Fibroblast of pulmonary artery (primary cell): ENCODE data around the gene COG3.

Experiments used
- DNase-seq: peaks from one replicate; pipeline ENCODE4 v3.0.0-alpha.2; 2010; ENCODE audit warnings: low read depth
- H3K4me3 ChIP-seq: replicated peaks from 2 replicates; pipeline ENCODE4 v1.5.1; 2011; ENCODE audit warnings: low read depth, mild to moderate bottlenecking, control low read depth, low read length, moderate library complexity
- TF ChIP-seq, protein P1 (sequence below): IDR thresholded peaks from 2 replicates; pipeline ENCODE4 v1.5.1; 2011; ENCODE audit warnings: mild to moderate bottlenecking, control low read depth, low read length, inconsistent platforms; ENCODE audit errors: missing control alignments

COG3 gene

DNA sequence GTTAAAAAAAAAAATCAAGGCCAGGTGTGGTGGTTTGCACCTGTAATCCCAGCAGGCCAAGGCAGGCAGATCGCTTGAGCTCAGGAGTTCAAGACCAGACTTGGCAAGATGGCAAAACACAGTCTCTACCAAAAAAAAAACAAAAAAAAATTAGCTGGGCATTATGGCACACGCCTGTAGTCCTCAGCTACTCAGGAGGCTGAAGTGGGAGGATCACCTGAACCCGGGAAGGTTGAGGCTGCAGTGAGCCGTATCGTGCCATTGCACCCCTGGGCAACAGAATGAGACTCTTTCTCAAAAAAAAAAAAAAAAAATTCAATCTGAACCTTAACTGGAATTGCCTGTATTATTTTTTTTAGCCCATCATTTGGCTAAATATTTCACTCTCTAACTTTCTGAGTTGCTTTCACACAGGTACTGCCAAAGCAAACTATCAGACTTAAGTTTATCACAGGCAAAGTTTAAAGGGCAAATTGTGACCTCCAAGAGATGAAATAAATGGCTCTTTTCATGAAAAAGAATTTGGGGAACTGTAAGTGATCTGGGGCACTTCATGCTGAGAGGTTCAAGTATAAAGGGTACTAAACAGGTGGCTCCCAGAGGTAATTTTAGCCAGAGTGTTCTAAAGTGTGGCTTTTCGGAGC lies 31.9 kb upstream of the COG3 start:
- TF ChIP-seq, protein P1, sequence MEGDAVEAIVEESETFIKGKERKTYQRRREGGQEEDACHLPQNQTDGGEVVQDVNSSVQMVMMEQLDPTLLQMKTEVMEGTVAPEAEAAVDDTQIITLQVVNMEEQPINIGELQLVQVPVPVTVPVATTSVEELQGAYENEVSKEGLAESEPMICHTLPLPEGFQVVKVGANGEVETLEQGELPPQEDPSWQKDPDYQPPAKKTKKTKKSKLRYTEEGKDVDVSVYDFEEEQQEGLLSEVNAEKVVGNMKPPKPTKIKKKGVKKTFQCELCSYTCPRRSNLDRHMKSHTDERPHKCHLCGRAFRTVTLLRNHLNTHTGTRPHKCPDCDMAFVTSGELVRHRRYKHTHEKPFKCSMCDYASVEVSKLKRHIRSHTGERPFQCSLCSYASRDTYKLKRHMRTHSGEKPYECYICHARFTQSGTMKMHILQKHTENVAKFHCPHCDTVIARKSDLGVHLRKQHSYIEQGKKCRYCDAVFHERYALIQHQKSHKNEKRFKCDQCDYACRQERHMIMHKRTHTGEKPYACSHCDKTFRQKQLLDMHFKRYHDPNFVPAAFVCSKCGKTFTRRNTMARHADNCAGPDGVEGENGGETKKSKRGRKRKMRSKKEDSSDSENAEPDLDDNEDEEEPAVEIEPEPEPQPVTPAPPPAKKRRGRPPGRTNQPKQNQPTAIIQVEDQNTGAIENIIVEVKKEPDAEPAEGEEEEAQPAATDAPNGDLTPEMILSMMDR: no peak
- no peak overlapping the region for H3K4me3 ChIP-seq
- DNase-seq: no peak

DNA sequence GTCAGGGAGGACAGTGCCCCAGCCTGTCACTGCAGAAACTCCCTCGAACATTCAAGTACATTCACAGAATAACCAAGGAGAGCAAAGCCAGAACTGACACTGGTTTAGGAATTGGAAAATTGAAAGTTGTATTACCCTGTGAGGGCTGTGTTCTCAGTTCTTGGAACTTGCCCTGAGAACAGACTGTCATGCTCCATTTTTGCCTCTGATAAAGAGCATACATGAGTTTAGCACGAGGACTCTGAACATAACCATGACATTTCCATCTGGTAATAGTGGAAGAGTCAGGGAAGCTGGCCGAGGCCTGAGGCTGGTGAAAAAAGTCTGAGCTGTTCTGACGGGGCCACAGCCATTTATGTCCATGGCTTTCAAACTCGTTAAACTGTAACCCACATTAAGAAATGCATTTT lies 31.4 kb upstream of the COG3 start:
- no peak overlapping the region for H3K4me3 ChIP-seq
- no peak for DNase-seq
- TF ChIP-seq, protein P1: no peak

DNA sequence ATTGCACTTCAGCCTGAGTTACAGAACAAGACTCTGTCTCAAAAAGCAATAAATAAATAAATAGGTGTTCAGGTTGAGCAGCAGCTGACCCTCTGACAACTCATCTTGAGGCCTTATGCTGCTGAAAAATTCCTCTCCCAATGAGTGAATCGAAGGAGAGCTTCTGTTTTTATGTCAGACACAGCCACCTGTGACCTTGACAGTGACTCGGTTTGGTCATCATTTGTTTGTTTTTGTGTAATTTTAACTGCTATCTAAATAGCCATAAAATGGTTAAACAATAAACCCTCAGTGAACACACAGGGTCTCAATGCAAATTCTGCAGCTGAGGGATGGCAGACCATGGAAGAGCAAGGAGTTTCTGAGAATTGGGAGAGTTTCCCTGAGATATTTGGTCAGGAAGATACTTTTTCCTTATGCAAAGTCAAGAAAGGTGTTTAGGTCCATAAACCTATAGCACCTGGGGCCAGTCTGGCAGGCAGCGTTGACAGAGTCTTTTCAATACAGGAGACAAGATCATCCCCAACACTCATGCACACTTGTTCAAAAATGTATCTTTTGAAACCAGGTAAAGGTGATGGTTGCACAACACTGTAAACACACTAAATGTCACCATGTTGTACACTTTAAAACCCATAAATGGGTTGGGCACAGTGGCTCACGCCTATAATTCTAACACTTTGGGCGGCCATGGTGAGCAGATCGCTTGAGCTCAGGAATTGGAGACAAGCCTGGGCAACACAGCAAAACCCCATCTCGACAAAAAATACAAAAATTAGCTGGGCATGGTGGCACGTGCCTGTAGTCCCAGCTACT lies 30.0 kb upstream of the COG3 start:
- DNase-seq: no peak
- no peak overlapping the region for H3K4me3 ChIP-seq
- TF ChIP-seq, protein P1: no peak

DNA sequence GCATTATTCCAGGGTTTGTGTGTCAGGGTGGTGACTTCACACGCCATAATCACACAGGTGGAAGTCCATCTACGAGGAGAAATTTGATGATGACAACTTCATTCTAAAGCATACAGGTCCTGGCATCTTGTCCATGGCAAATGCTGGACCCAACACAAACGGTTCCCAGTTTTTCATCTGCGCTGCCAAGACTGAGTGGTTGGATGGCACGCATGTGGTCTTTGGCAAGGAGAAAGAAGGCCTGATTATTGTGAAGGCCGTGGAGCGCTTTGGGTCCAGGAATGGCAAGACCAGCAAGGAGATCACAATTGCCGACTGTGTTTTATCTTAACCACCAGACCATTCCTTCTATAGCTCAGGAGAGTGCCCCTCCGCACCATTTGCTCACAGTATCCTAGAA lies 28.4 kb upstream of the COG3 start:
- H3K4me3 ChIP-seq: no peak overlapping the region
- TF ChIP-seq, protein P1: no peak
- no peak for DNase-seq

DNA sequence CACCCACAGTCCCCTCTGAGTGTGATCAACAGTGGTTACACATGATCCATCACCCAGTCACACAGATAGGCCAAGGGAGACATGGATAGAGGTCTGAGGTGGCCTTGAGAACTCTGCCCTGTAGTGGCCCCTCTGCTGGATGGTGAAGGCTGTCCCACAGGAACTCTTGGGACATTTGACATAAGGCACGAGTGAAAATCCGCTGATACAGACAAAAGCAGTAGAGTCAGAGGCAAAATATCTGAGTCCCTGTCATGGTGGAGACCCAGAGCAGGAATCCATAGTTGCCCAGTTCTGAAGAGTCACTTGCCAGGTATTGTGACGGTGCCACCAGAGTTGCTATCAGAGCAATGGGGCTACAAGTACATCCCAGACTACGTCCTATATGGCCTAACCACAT lies 27.8 kb upstream of the COG3 start:
- H3K4me3 ChIP-seq: no peak overlapping the region
- no peak for DNase-seq
- TF ChIP-seq, protein P1: no peak

DNA sequence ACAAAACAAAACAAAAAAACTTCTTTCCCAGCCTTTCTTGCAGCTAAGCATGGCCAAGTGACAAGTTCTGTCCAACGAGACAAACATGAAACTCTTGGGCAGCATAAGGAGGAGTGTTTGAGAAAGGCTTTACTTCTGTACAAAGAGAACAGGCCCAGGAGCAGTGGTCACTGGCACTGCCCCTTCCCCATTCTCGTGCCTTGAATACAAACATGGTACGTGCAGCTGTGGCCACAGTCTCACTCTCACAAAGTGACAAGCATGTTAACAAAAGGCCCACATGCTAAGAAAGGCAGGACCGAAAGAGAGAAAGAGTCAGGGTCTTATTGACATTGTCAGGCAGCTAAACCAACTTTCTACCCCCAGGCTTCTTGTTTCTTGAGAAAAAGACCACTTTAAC lies 26.8 kb upstream of the COG3 start:
- TF ChIP-seq, protein P1: no peak
- DNase-seq: no peak
- H3K4me3 ChIP-seq: no peak overlapping the region

DNA sequence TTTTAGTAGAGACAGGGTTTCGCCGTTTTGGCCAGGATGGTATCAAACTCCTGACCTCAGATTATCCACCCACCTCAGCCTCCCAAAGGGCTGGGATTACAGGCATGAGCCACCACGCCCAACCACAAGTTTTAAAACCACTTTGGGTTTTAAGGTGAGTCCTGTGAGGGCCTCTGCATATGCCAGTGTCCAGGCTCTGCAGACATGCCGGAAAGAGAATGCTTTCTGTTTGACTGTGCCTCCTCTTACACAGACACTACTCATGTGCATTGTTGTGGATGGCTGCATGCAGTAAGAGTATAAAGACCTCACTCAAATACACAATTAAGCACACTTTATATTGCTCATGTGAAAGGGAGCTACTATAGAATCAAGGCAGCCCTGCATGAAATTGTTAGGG lies 25.7 kb upstream of the COG3 start:
- TF ChIP-seq, protein P1: no peak
- DNase-seq: no peak
- H3K4me3 ChIP-seq: no peak overlapping the region
